ENCODE data around the gene USHBP1. TPM values are rescaled to one million over a fixed set of nuclear protein-coding genes. Genes with fewer than 3 reads are reported as not detected.

The USHBP1 gene
- total RNA-seq, 6 experiments from 2014 or later, result not detected

DNA sequence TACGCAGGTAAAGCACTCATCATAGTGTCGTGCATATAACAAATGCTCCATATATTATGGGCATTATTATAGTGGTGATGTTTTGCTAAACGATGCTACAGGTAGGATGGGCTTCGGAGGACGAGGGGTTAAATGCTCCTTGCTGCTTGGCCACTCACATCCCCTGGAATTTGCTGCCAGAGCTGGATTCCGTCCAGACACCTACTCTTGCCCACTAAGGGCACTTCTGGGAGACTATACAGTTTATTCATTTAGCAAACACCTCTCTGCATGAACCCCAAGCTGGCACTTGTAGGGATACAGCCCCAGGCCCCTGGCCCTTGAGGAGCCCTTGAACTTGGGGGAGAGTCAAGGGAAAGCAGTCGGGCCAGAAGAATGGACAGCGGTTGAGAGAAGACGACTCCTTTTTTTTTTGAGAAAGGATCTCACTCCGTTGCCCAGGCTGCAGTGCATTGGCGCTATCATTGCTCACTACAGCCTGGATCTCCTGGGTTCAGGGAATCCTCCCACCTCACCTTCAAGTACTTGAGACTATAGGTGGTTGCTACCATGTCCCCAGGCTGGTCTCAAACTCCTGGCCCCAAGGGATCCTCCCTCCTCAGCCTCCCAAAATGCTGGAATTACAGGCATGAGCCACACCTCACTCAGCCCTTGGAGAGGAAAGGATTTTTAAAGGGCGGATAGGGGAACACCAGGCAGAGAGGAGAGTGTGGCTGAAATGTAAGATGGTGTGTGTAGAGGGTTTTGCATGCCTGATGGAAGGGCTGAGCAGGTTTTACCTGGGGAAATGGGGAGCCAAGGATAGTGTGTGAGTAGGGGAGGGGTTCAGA lies 40.1 kb upstream of the USHBP1 start:
- Mint-ChIP-seq H3K27me3 (ENCODE audit: insufficient read depth) (no peaks in the 10 kb centered on the region; the same call in none of the 2 replicates), H3K4me1 (ENCODE audit: low read depth) (peaks cover 41% of the 10 kb centered on the region), H3K36me3 (ENCODE audit: low read depth) (peaks cover 7% of the 10 kb centered on the region; the same call in 1 of the 2 replicates), H3K27ac (peak overlapping the region; percentile 53), H3K9me3 (no peaks in the 10 kb centered on the region), H3K4me3 (peak overlapping the region; percentile 92)
- DNase-seq, result no peak
- no peak for TF ChIP-seq CTCF (IDR thresholded peaks at IDR 0.05)

- no peak for DNase-seq
- Mint-ChIP-seq H3K4me3 (peak overlapping the region; percentile 73), H3K27ac (0 out of 2 replicates have a peak overlapping the region, but pooled peaks have one; percentile 31), H3K36me3 (ENCODE audit: low read depth) (peaks cover 7% of the 10 kb centered on the region; the same call in 1 of the 2 replicates), H3K4me1 (ENCODE audit: low read depth) (peaks cover 41% of the 10 kb centered on the region), H3K9me3 (no peaks in the 10 kb centered on the region), H3K27me3 (ENCODE audit: insufficient read depth) (no peaks in the 10 kb centered on the region; the same call in none of the 2 replicates)
- no peak for TF ChIP-seq CTCF (IDR thresholded peaks at IDR 0.05)
Measured at GRCh38 chr19:17303940-17304267, 39.4 kb upstream of the USHBP1 start.

DNA sequence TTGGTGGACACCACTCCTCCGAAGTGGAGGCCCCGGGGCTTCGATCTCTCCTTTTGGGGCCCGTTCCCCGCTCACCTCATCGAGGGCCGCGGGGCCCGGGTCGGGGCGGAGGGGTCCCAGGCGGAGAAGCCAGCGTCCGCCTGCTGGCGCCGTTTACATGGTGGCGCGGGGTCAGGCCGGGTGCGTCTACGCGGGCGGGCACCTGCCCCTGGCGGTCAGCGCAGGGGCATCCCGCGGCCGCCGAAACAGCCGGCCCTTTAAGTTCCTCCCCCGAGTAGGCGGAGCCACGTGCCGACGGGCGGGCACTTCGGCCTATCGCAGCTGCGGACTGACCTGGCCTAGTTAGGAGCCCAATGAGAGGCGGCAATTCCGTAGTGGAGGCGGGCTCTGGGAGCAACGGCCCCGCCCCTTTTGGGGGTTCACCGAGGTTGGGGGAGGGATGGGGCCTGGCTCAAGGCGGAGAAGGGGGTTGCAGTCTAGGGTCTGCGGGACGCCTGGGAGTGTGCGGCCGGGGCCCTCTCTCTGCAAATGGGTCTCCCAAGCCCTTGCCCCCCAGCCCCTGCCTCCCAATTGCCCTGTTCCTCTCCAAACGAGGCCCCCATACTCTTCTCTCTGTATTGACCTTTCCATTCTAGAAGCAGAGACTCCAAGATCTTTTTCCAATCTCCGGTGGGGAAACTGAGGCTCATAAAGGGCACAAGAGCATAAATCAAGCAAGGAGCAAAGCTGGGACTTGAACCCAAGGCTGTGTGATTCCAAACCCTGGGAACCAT lies 38.8 kb upstream of the USHBP1 start, which contains the start of gene ABHD8:
Gene ABHD8, minus strand, starts transcription at position 259 of the 773 bp plus-strand sequence. CDS start 1,809 bp downstream, outside the sequence.
- H3K36me3 Mint-ChIP-seq (ENCODE audit: low read depth), result peaks cover 9% of the 10 kb centered on the region; the same call in 1 of the 2 replicates
- peak within 1 kb of the TSS; percentile 31; the same call in 1 of the 2 replicates for H3K27ac Mint-ChIP-seq
- DNase-seq, result peak; percentile 94

GRCh38 chr19:17302391-17303166 lies 38.0 kb upstream of the USHBP1 start:
- peaks cover 13% of the 10 kb centered on the region; the same call in 1 of the 2 replicates for H3K36me3 Mint-ChIP-seq (ENCODE audit: low read depth)
- H3K27me3 Mint-ChIP-seq (ENCODE audit: insufficient read depth), result no peaks in the 10 kb centered on the region; the same call in none of the 2 replicates
- no peak for DNase-seq
- H3K9me3 Mint-ChIP-seq, result no peaks in the 10 kb centered on the region
- no peak for TF ChIP-seq CTCF (IDR thresholded peaks at IDR 0.05)
- no peak overlapping the region for H3K27ac Mint-ChIP-seq
- H3K4me3 Mint-ChIP-seq, result peak overlapping the region; percentile 73
- H3K4me1 Mint-ChIP-seq (ENCODE audit: low read depth), result peaks cover 35% of the 10 kb centered on the region

More for the DNA sequence above, 38.8 kb upstream of the USHBP1 start, which contains the start of gene ABHD8:
- Mint-ChIP-seq H3K27me3 (ENCODE audit: insufficient read depth) (no peaks in the 10 kb centered on the region; the same call in none of the 2 replicates), H3K4me3 (peak within 1 kb of the TSS; percentile 73), H3K4me1 (ENCODE audit: low read depth) (peaks cover 41% of the 10 kb centered on the region), H3K9me3 (no peaks in the 10 kb centered on the region)
- peak; percentile 82 for TF ChIP-seq CTCF (IDR thresholded peaks at IDR 0.05)
